ENCODE data around the gene FMN2. TPM values are rescaled to one million over a fixed set of nuclear protein-coding genes. Genes with fewer than 3 reads are reported as not detected.
A peak's percentile ranks its signal among the peaks of the same experiment; 100 is the strongest.
"Not testable (repeated sequence)": the region's sequence is repeated elsewhere in the genome, so short reads cannot be mapped to it uniquely, and the experiment has no call there.

Gene FMN2
- total RNA-seq, 4 donors from 2014 or later, result 0.11 to 0.89 TPM; not detected in 2

GRCh38 chr1:240173836-240174235 is 82.2 kb downstream of the FMN2 start:
- H3K36me3 ChIP-seq, result no peaks in the 10 kb centered on the region
- TF ChIP-seq POLR2AphosphoS5 (IDR thresholded peaks at IDR 0.05) (no peak), POLR2A (IDR thresholded peaks at IDR 0.05) (no peak), EP300 (IDR thresholded peaks at IDR 0.05) (no peak)
- no peak overlapping the region for H3K27ac ChIP-seq
- H3K27me3 ChIP-seq, result no peaks in the 10 kb centered on the region
- no peak overlapping the region for H3K4me3 ChIP-seq
- 58% methylated on average over 1 of the region's 1 CpG for WGBS
- no peaks in the 10 kb centered on the region for H3K9me3 ChIP-seq
- DNase-seq (ENCODE audit: low spot score in 2 of 2), result no peak
- no peaks in the 10 kb centered on the region for H3K4me1 ChIP-seq

- DNase-seq (ENCODE audit: low spot score in 2 of 2), result no peak
- H3K27ac ChIP-seq, result no peak overlapping the region
- TF ChIP-seq CTCF (IDR thresholded peaks at IDR 0.05) (no peak), POLR2AphosphoS5 (IDR thresholded peaks at IDR 0.05) (no peak)
- H3K4me1 ChIP-seq, result no peaks in the 10 kb centered on the region
- no peak overlapping the region for H3K4me3 ChIP-seq
- WGBS, result 83% methylated on average over 4 of the region's 4 CpGs
- no peaks in the 10 kb centered on the region for H3K36me3 ChIP-seq
- H3K9me3 ChIP-seq, result no peaks in the 10 kb centered on the region
- no peaks in the 10 kb centered on the region for H3K27me3 ChIP-seq
Measured at GRCh38 chr1:240174734-240175133, 83.1 kb downstream of the FMN2 start.

GRCh38 chr1:240178366-240178765 is 86.7 kb downstream of the FMN2 start:
- no peaks in the 10 kb centered on the region for H3K27me3 ChIP-seq
- TF ChIP-seq POLR2AphosphoS5 (IDR thresholded peaks at IDR 0.05) (no peak), POLR2A (IDR thresholded peaks at IDR 0.05) (no peak), EP300 (IDR thresholded peaks at IDR 0.05) (no peak), CTCF (IDR thresholded peaks at IDR 0.05) (no peak)
- H3K4me1 ChIP-seq, result no peaks in the 10 kb centered on the region
- DNase-seq (ENCODE audit: low spot score in 2 of 2), result no peak
- H3K36me3 ChIP-seq, result no peaks in the 10 kb centered on the region
- 82% methylated on average over 5 of the region's 5 CpGs for WGBS
- no peak overlapping the region for H3K27ac ChIP-seq
- H3K9me3 ChIP-seq, result no peaks in the 10 kb centered on the region
- no peak overlapping the region for H3K4me3 ChIP-seq

- H3K27me3 ChIP-seq; H3K4me1 ChIP-seq; H3K36me3 ChIP-seq; H3K27ac ChIP-seq; H3K9me3 ChIP-seq; H3K4me3 ChIP-seq; DNase-seq (ENCODE audit: low spot score in 2 of 2): not testable (repeated sequence)
- 88% methylated on average over 5 of the region's 5 CpGs for WGBS
Measured at GRCh38 chr1:240184682-240185081, 93.0 kb downstream of the FMN2 start.

- no peaks in the 10 kb centered on the region for H3K4me1 ChIP-seq
- WGBS, result 61% methylated on average over 4 of the region's 4 CpGs
Measured at GRCh38 chr1:240188139-240188538, 96.5 kb downstream of the FMN2 start.

GRCh38 chr1:240189386-240189989 is 97.8 kb downstream of the FMN2 start:
- 37% methylated on average over 6 of the region's 6 CpGs for WGBS
- H3K9me3 ChIP-seq, result no peaks in the 10 kb centered on the region
- peaks cover 4% of the 10 kb centered on the region for H3K27me3 ChIP-seq
- no peaks in the 10 kb centered on the region for H3K4me1 ChIP-seq
- no peaks in the 10 kb centered on the region for H3K36me3 ChIP-seq
- peak in 1 of 2 donors; percentile 53 for TF ChIP-seq CTCF (IDR thresholded peaks at IDR 0.05)
- TF ChIP-seq POLR2AphosphoS5 (IDR thresholded peaks at IDR 0.05), result no peak
- TF ChIP-seq EP300 (IDR thresholded peaks at IDR 0.05), result no peak
- no peak overlapping the region for H3K27ac ChIP-seq
- DNase-seq (ENCODE audit: low spot score in 2 of 2), result no peak
- H3K4me3 ChIP-seq, result no peak overlapping the region

More at GRCh38 chr1:240188139-240188538, 96.5 kb downstream of the FMN2 start:
- peaks cover 4% of the 10 kb centered on the region for H3K27me3 ChIP-seq
- no peaks in the 10 kb centered on the region for H3K36me3 ChIP-seq
- no peaks in the 10 kb centered on the region for H3K9me3 ChIP-seq
- H3K27ac ChIP-seq, result no peak overlapping the region
- TF ChIP-seq EP300 (IDR thresholded peaks at IDR 0.05) (no peak), CTCF (IDR thresholded peaks at IDR 0.05) (no peak), POLR2A (IDR thresholded peaks at IDR 0.05) (no peak)
- DNase-seq (ENCODE audit: low spot score in 2 of 2), result no peak
- H3K4me3 ChIP-seq, result no peak overlapping the region
